Lung (tissue), 12 donors: ENCODE measurements around the gene CDH4. TPM values are rescaled to one million over a fixed set of nuclear protein-coding genes. Genes with fewer than 3 reads are reported as not detected.

Source experiments
- ATAC-seq: fragments of 200-7000 bp; cut with Tn5 transposase; one replicate; pipeline ENCODE4 v1.9.1; 2020; ENCODE audit warnings: moderate number of reproducible peaks; ENCODE audit not compliant: insufficient read depth, low FRiP score
- DNase-seq, 3 donors: peaks; one replicate each; pipeline ENCODE4 v3.0.0-alpha.2; 2013 to 2017
- H3K27ac ChIP-seq, 2 donors: one replicate each; pipeline ENCODE4 v1.5.1; 2013; ENCODE audit warnings: mild to moderate bottlenecking in 2 of 2, moderate library complexity in 2 of 2, control low read depth in 1 of 2, inconsistent platforms in 1 of 2, low read depth in 1 of 2, low read length in 1 of 2
- H3K27me3 ChIP-seq, 3 donors: one replicate each; pipeline ENCODE4 v1.5.1; 2013; ENCODE audit warnings: low read length in 2 of 3; ENCODE audit not compliant: control insufficient read depth in 3 of 3, insufficient read depth in 3 of 3
- H3K36me3 ChIP-seq, 4 donors: one replicate each; pipeline ENCODE4 v1.5.1; 2013; ENCODE audit warnings: low read length in 4 of 4, mild to moderate bottlenecking in 1 of 4, moderate library complexity in 1 of 4; ENCODE audit not compliant: control insufficient read depth in 4 of 4, insufficient read depth in 4 of 4
- H3K4me1 ChIP-seq, 5 donors: one replicate each; pipeline ENCODE4 v1.5.1; 2013; ENCODE audit warnings: low read length in 5 of 5, mild to moderate bottlenecking in 2 of 5, moderate library complexity in 1 of 5; ENCODE audit not compliant: control insufficient read depth in 5 of 5, insufficient read depth in 5 of 5
- H3K4me3 ChIP-seq: one replicate; pipeline ENCODE4 v1.5.1; 2013; ENCODE audit warnings: mild to moderate bottlenecking, control low read depth, moderate library complexity
- H3K9ac ChIP-seq, 2 donors: one replicate each; pipeline ENCODE4 v1.5.1; 2013; ENCODE audit warnings: low read length in 2 of 2, control low read depth in 1 of 2; ENCODE audit not compliant: insufficient read depth in 1 of 2
- H3K9me3 ChIP-seq, 4 donors: one replicate each; pipeline ENCODE4 v1.5.1; 2013; ENCODE audit warnings: low read length in 3 of 4, mild to moderate bottlenecking in 1 of 4, moderate library complexity in 1 of 4; ENCODE audit not compliant: control insufficient read depth in 4 of 4, insufficient read depth in 3 of 4
- CTCF ChIP-seq: IDR thresholded peaks from 2 replicates; pipeline ENCODE4 v1.5.1; 2012; ENCODE audit warnings: mild to moderate bottlenecking; ENCODE audit errors: control extremely low read depth, extremely low read depth
- WGBS, 2 donors: extraction: QIAGEN DNeasy Blood & Tissue Kit; methylation state at CpG; one replicate each; pipeline ENCODE4 v1.1.7; 2013; 5-methylcytosine and 5-hydroxymethylcytosine counted together
- polyA plus RNA-seq, 2 donors: library from polyadenylated mRNA; stranded (reverse); fragments of 200-250 nt; gene quantifications; one replicate each; pipeline ENCODE4 v1.2.1, GENCODE V29; 2013
- total RNA-seq, 2 donors: library from RNA; depleted of rRNA in 1 of 2; stranded (reverse); fragments of >200 nt in 1 of 2; gene quantifications; one replicate each; pipeline ENCODE4 v1.2.1, GENCODE V29; 2014 to 2021
- donor health status: control.
- donor health status: control.
- donor health status: Bipolar disorder and iron deficiency.
- donor health status: healthy.
- donor health status: DM: yes; HTN: yes; CAD: no.

CDH4 gene
- total and polyA plus RNA-seq, 4 donors, result 0.10 to 2.1 (median 0.34) TPM

GRCh38 chr20:61312925-61313324, 60.9 kb downstream of the CDH4 start:
- peaks cover 0 to 8% (median 0%) of the 10 kb centered on the region in 3 donors for H3K27me3 ChIP-seq

GRCh38 chr20:61313396-61313795, 61.3 kb downstream of the CDH4 start:
- ATAC-seq (no peak), DNase-seq (no peak)
- Histone ChIP-seq H3K9me3 (peaks cover 0 to 3% (median 0%) of the 10 kb centered on the region in 4 donors), H3K27ac (no peak overlapping the region), H3K27me3 (peaks cover 0 to 10% (median 0%) of the 10 kb centered on the region in 3 donors), H3K9ac (no peak overlapping the region), H3K4me1 (no peaks in the 10 kb centered on the region), H3K4me3 (no peak overlapping the region), H3K36me3 (no peaks in the 10 kb centered on the region)
- TF ChIP-seq CTCF, result no peak
- WGBS, 2 donors, result 84 to 87% methylated on average over 11 of the region's 11 CpGs

More at GRCh38 chr20:61312925-61313324, 60.9 kb downstream of the CDH4 start:
- Histone ChIP-seq H3K4me3 (no peak overlapping the region), H3K36me3 (no peaks in the 10 kb centered on the region), H3K4me1 (no peaks in the 10 kb centered on the region), H3K27ac (no peak overlapping the region), H3K9ac (no peak overlapping the region), H3K9me3 (peaks cover 0 to 3% (median 0%) of the 10 kb centered on the region in 4 donors)
- 63 to 78% methylated on average over 13 of the region's 13 CpGs for WGBS, 2 donors
- no peak for TF ChIP-seq CTCF
- no peak for ATAC-seq
- DNase-seq, result peak in 1 of 3 donors; percentile 30

GRCh38 chr20:61314326-61315010, 62.4 kb downstream of the CDH4 start:
- no peak for ATAC-seq
- no peak for DNase-seq
- WGBS, 2 donors, result 82 to 92% methylated on average over 17 of the region's 17 CpGs
- no peak overlapping the region for H3K4me3 ChIP-seq
- H3K9me3 ChIP-seq, result peaks cover 0 to 3% (median 0%) of the 10 kb centered on the region in 4 donors
- no peak overlapping the region for H3K9ac ChIP-seq
- no peaks in the 10 kb centered on the region for H3K4me1 ChIP-seq
- H3K27ac ChIP-seq, result no peak overlapping the region
- H3K36me3 ChIP-seq, result no peaks in the 10 kb centered on the region
- H3K27me3 ChIP-seq, result peaks cover 0 to 10% (median 0%) of the 10 kb centered on the region in 3 donors
- no peak for TF ChIP-seq CTCF
